ENCODE data around the gene TLE4.
"Not testable (repeated sequence)": the region's sequence is repeated elsewhere in the genome, so short reads cannot be mapped to it uniquely, and the experiment has no call there.

The TLE4 gene

DNA sequence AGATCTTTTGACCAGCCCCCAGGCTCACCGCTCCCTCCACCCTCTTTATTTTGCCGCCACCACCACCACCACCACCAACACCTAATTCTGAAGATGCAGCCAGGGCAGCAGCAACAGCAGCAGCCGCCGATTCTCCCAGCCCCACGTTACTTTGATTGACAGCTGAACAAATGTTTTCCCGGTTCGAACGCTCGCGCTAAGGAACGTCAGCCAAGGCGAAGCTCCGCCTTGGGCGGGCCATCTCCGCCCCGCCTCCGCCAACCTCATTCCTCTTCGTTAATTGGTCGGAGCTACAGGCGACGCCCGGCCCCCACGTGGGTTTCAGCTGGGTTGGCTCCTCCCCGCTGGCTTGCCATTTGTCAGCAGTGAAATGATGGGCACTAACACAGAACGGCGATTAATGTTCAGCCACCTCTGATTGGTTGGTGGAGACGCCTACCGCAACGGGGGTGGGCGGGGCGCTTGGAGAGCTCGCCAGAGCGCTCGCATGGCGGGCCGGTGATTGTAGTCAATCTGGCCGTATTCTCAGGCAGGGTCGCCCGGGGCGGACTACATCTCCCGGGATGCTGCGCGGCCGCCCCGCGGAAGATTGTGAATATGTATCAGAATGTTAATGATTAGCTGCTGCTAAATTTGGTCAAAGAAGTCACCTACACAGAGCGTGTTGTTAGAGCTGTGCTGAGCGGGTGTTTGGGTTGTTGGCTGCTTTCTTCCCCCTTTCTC lies at the start of gene TLE4:
Gene TLE4 (plus strand): TSS at position 657 of the 723 bp plus-strand sequence. CDS start 826 bp downstream, outside the sequence.
- DNase-seq (ENCODE audit: low read depth in 2 of 2) = peak; percentile 100

DNA sequence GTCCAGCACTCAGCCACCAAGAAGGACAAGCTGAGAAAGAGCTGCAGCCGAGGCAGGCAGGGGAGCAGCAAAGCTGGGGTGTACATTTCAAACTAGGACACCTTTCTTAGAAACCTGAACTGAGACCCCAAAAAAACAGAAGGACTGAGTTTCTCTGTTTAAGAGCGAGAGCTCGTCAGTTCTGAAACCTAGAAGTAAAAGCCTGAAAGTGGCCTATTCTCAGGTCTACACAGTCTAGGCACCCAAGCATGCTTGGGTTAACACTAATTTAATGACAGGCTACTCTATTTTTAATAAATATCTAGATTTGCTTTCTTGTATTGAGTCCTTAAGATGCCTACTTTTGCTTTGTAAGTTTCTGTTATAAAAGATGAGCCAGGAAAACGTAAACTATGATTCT lies 49.0 kb upstream of the TLE4 start:
- DNase-seq (ENCODE audit: low read depth in 2 of 2) = no peak

DNA sequence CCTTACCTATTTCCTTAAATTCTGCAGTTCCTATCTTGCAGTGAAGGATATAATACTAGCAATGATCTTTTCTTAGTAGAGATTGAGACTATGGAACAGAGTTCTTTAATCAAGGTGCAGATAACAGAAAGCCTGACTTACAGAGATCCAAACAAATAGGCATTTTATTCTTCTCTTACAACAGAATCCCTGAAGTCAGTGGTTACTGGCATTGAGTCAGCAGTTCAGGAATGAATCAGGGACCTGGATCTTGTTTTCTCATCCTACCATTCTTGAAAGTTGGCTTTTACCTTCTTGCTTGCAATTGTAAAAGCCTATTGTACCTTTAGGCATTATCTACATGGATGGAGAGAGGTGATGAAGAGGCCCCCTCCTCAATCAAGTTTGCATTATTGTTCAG lies 47.5 kb upstream of the TLE4 start:
- no peak for DNase-seq (ENCODE audit: low read depth in 2 of 2)

DNA sequence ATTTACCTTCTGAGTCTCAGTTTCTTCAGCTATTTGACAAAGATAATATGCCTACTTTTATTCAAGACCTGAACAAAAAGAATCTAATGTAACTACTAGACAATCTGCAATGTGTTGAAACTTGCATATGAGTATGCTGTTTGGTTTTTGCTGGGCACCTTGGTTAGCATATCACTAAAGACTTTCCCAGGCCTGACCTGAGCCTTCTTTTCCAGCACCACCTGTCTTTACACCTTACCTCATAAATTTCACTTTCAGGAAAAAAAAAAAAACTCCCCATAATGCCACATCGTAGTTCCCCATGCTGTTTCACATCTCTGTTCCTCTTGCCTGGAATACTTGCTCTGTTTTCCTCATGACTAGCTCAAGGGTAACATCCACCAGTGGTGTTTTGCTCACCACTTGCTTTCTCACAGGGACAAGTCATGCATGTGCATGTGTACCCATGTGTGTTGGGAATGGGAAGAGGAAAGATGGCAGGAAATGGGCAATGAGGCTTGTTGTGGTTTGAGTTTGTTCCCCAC lies 45.6 kb upstream of the TLE4 start:
- no peak for DNase-seq (ENCODE audit: low read depth in 2 of 2)

DNA sequence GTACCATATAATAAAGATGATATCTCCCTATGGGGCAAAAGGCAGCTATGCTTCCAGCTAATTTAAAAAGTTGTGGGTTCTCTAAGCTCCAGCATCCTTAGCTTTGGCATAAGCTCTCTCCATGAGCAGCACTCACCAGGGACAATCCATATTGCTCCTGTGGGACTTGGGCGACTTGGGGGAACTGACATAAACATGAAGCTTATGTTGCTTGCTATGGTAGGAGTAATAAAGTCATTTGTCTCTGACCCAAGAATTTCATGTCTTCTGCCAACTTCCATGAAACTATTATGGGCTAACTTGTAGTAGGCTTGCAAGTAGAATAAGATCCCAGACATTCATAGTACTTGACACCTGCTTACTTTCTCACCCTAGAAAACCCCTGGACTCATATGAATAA lies 36.2 kb upstream of the TLE4 start:
- no peak for DNase-seq (ENCODE audit: low read depth in 2 of 2)

DNA sequence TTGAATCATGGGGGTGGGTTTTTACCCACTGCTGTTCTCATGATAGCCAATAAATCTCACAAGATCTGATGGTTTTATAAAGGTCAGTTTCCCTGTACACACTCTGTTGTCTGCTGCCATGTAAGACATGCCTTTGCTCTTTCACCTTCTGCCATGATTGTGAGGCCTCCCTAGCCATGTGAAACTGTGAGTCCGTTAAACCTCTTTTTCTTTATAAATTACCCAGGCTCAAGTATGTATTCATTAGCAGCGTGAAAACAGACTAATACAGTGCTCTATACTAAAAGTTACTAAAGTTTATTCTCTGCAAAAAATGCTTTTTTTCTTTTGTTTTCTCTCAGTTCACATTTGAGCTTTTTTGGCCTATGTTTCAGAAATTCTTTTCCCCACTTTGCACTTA lies 33.9 kb upstream of the TLE4 start:
- no peak for DNase-seq (ENCODE audit: low read depth in 2 of 2)

- DNase-seq (ENCODE audit: low read depth in 2 of 2) = no peak
Measured at GRCh38 chr9:79542735-79543620, 28.8 kb upstream of the TLE4 start.

DNA sequence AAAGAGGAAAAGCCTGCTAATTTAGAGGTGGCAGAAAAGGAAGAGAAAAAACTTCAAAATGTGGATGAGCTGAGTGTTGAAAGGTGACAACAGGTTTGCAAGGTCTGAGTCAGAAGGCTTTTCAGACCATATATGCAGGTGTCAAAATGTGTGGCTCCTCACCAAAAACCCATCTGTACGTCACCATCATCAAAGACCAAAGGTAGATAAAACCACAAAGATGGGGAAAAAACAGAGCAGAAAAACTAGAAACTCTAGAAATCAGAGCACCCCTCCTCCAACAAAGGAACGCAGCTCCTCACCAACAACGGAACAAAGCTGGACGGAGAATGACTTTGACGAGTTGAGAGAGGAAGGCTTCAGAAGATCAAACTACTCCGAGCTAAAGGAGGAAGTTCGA lies 27.4 kb upstream of the TLE4 start:
- DNase-seq (ENCODE audit: low read depth in 2 of 2) = not testable (repeated sequence)

GRCh38 chr9:79551586-79551985 lies 20.2 kb upstream of the TLE4 start:
- DNase-seq (ENCODE audit: low read depth in 2 of 2) = no peak

- DNase-seq (ENCODE audit: low read depth in 2 of 2) = no peak
Measured at GRCh38 chr9:79551994-79552393, 19.8 kb upstream of the TLE4 start.

DNA sequence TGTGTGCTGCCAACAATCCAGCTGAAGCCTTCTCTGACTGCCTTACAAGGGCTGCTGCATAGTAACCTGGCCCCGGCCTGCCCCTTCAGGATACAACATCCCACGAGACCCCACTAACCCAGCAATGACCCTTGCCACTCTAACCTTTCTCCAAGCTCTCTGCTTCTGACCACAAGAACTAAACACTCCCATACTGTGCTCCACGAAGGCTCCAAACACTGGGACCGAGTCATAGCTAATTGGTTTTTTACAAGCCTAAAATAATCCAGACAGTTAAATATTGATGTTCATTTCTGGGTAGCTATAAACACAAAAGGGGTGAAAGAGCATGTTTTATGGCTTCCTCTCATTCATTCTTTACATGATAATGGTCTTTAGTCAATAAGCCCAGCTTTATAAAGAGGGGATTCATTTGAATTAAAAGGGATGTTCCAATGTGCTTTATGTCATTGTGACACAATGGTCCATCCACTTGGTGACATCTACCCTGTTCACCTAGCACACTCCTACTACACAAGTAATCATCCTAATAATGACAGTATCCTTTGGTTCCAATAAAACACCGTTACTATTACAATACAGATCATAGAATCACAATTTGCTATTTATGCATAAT lies 16.2 kb upstream of the TLE4 start:
- DNase-seq (ENCODE audit: low read depth in 2 of 2) = no peak

GRCh38 chr9:79559495-79560181 lies 12.1 kb upstream of the TLE4 start:
- no peak for DNase-seq (ENCODE audit: low read depth in 2 of 2)

DNA sequence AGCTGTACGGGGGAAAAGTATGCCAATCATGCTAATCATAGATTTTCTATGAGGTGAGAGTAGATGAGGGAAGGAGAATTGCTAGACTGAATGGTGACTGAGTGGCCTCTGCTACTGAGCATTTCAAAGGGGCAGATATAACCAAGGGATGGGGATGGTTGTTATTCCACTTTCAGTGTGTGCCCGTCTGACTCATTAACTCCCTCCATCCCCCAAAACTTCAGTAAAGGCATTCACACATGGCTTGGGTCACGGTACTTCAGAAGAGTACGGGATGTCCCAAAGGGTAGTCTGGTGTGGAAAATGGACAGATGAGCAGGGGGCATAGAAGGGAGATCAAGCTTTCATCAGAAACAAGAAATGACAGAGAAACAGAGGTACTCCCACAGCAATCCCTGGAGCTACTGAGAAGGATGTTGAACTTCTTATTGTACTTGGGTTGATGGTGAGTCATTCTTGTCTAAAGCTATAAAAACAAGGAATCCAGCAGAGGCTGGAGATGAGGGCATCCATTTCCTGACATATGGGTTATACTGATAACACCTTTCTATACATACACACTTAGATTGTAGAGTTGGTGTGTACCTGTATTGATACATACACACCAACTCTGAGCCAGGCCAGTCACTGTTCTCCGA lies 8.9 kb upstream of the TLE4 start:
- DNase-seq (ENCODE audit: low read depth in 2 of 2) = no peak

DNA sequence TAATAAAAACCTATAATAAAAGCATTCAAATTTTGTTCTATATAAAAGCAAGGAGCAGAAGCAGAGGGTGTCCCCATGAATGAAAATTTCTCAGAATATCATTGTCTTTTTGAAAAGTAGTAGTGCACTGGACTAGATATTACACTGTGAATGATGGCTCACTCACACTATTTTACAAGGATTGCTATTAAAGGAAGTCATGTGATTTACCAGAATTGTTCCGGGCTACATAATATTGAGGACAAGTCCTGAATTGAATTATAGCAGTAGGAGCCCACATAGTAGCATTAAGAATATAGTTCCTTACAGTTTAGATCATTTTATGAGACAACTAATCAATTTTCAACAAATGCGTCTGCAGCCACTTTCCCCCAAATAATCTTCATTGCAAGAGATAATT lies 7.7 kb upstream of the TLE4 start:
- no peak for DNase-seq (ENCODE audit: low read depth in 2 of 2)

DNA sequence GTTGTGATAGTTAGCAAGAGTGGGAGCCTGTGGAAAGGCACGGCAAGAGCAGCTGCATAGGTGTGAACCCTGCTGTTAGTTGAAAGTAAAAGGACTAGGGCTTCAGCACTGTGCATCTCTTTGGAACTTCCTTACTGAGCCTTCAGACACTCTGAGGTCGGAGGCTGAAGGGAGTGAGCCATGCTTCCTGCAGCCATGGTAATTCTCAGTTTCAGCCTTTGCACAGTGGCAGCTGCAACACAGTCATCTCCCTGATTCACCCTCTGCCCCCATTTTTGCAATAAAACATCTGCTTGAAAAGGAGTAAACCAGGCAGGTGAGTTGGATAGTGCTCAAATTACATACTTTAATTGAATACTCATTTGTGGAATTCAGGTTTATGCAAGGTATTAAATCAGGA lies 6.5 kb upstream of the TLE4 start:
- DNase-seq (ENCODE audit: low read depth in 2 of 2) = no peak

DNA sequence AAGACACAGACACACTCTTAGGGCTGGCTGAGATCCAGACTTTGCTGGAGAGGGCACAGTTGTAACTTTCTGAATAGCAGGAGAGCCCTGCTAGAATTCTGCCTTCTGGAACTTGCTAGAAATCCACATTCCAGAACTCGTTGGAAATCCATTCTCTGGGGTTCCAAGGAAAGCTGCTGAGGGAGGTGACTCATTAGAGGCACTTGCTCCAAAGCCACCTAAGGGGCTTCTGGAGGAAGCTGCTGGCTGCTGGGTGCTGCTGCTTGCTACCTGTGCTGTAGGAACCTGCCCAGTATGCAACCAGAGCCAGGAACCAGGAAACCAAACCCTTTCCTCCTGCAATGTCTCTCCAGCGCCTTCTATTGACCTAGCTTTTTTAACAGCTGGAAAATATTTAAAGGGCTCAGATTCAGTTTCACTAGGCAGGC lies 4.1 kb upstream of the TLE4 start:
- DNase-seq (ENCODE audit: low read depth in 2 of 2) = no peak

GRCh38 chr9:79568337-79569101 lies 3.2 kb upstream of the TLE4 start:
- DNase-seq (ENCODE audit: low read depth in 2 of 2) = no peak

- no peak for DNase-seq (ENCODE audit: low read depth in 2 of 2)
Measured at GRCh38 chr9:79569814-79570447, 1.8 kb upstream of the TLE4 start.

DNA sequence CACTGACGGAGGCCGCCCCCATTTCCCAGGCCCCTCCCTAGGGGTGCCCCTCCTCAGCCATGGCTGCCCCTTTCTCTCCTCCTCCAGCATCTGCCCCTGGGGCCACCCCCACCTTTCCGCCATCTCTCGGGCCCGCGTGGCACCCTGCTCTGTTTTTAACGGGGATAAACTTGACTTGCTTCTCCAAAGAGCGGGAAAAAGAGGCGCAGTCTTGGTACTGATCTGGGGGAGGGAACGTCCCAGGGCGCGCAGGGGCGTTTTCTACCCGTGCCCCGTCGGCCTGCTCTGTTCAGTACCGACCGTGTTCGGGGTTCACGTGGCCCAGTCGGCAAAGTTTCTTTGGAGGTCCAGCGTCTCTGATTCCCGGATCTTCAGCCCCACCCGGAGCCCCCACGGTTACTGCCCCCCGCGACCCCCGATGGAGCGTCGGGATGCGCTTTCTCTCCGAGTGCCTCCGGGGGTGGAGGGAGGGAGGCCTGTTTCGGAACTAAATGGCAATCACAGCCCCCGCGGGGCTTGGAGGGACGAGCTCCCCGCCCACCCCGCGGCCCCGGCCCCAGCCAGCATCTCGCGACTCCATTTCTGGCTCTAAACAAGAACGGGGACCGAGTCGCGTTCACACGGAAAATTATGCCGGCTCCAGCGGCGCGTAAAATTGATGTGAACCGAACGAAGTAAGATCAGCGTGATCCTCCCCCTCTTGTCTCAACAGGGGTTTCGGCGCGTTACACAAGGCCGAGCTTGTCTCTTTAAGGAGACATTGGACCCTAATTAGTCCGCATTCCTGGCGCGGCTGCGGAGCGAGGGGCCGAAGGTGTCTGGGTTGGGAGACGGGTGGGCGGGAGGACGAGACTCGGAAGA lies 1.1 kb upstream of the TLE4 start:
- DNase-seq (ENCODE audit: low read depth in 2 of 2) = no peak

Measured in fibroblast of skin of left quadriceps (primary cell).